DND-41 (cell line): Measurements from ENCODE around the gene GSTA5.
"Not testable (repeated sequence)": the region's sequence is repeated elsewhere in the genome, so short reads cannot be mapped to it uniquely, and the experiment has no call there.

Source experiments
- ATAC-seq: fragments of 200-7000 bp; cut with Tn5 transposase; 3 replicates; pipeline ENCODE4 v1.9.1; 2021; ENCODE audit warnings: low read depth; ENCODE audit not compliant: insufficient read depth
- DNase-seq: peaks from one replicate; pipeline ENCODE4 v3.0.0-alpha.2; 2020
- H2AFZ ChIP-seq: 2 replicates; pipeline ENCODE4 v1.6.0; 2012; ENCODE audit warnings: low read depth, low read length
- H3K27ac ChIP-seq: 2 replicates; pipeline ENCODE4 v1.5.1; 2012; ENCODE audit warnings: low read length, inconsistent platforms
- H3K27me3 ChIP-seq: fragments of 200-600 bp; sonication (generic); 2 replicates; pipeline ENCODE4 v1.6.0; 2012; ENCODE audit warnings: low read length, mild to moderate bottlenecking, inconsistent platforms; ENCODE audit not compliant: insufficient read depth, poor library complexity
- H3K36me3 ChIP-seq: 2 replicates; pipeline ENCODE4 v1.5.1; 2012; ENCODE audit warnings: low read length, inconsistent platforms; ENCODE audit not compliant: insufficient read depth
- H3K4me1 ChIP-seq: 2 replicates; pipeline ENCODE4 v1.5.1; 2012; ENCODE audit warnings: mild to moderate bottlenecking, low read length; ENCODE audit not compliant: insufficient read depth
- H3K4me2 ChIP-seq: 2 replicates; pipeline ENCODE4 v1.6.0; 2012; ENCODE audit warnings: mild to moderate bottlenecking, moderate library complexity, low read length, inconsistent platforms; ENCODE audit not compliant: insufficient read depth
- H3K4me3 ChIP-seq, 2 experiments: fragments of 200-600 bp in 1 of 2; shearing (Covaris generic) in 1 of 2; 2 replicates each; pipeline ENCODE4 v1.5.1; 2012 to 2016; ENCODE audit warnings: inconsistent platforms in 2 of 2, low read length in 2 of 2, mild to moderate bottlenecking in 2 of 2, low read depth in 1 of 2, moderate library complexity in 1 of 2
- H3K79me2 ChIP-seq: 2 replicates; pipeline ENCODE4 v1.6.0; 2012; ENCODE audit warnings: low read length, inconsistent platforms; ENCODE audit not compliant: insufficient read depth
- H3K9ac ChIP-seq: 2 replicates; pipeline ENCODE4 v1.6.0; 2012; ENCODE audit warnings: low read depth, mild to moderate bottlenecking, inconsistent platforms, low read length, moderate library complexity
- H3K9me3 ChIP-seq: 2 replicates; pipeline ENCODE4 v1.5.1; 2012; ENCODE audit warnings: low read length, moderate library complexity, mild to moderate bottlenecking, inconsistent platforms; ENCODE audit not compliant: insufficient read depth, severe bottlenecking
- H4K20me1 ChIP-seq: 2 replicates; pipeline ENCODE4 v1.6.0; 2012; ENCODE audit warnings: low read length; ENCODE audit not compliant: insufficient read depth
- CTCF ChIP-seq: IDR thresholded peaks from 2 replicates; pipeline ENCODE4 v1.5.1; 2012; ENCODE audit warnings: borderline replicate concordance, low read length, moderate library complexity, mild to moderate bottlenecking; ENCODE audit not compliant: poor library complexity, severe bottlenecking; ENCODE audit errors: extremely low read depth
- EZH2 ChIP-seq: IDR thresholded peaks from 3 replicates; pipeline ENCODE4 v1.6.1; 2012; ENCODE audit warnings: borderline replicate concordance, low read depth, mild to moderate bottlenecking, moderate library complexity, low read length, inconsistent platforms; ENCODE audit not compliant: severe bottlenecking

Gene GSTA5

GRCh38 chr6:52790861-52791260 is 49.8 kb downstream of the GSTA5 start:
- Histone ChIP-seq H3K4me3 (no peak overlapping the region), H4K20me1 (no peaks in the 10 kb centered on the region), H3K27me3 (no peaks in the 10 kb centered on the region), H3K4me1 (no peaks in the 10 kb centered on the region), H3K9me3 (no peaks in the 10 kb centered on the region), H2AFZ (no peak overlapping the region), H3K27ac (no peak overlapping the region), H3K9ac (no peak overlapping the region), H3K4me2 (no peak overlapping the region), H3K79me2 (no peaks in the 10 kb centered on the region), H3K36me3 (no peaks in the 10 kb centered on the region)
- no peak for ATAC-seq
- TF ChIP-seq CTCF (no peak), EZH2 (no peak)
- DNase-seq = no peak

GRCh38 chr6:52789658-52790057 is 51.0 kb downstream of the GSTA5 start:
- H3K9ac ChIP-seq, ATAC-seq, H2AFZ ChIP-seq: not testable (repeated sequence)

GRCh38 chr6:52788478-52788877 is 52.1 kb downstream of the GSTA5 start:
- no peaks in the 10 kb centered on the region for H4K20me1 ChIP-seq
- no peaks in the 10 kb centered on the region for H3K79me2 ChIP-seq
- H3K36me3 ChIP-seq = no peaks in the 10 kb centered on the region
- H2AFZ ChIP-seq = no peak overlapping the region
- no peak overlapping the region for H3K27ac ChIP-seq
- TF ChIP-seq CTCF = no peak
- H3K27me3 ChIP-seq = no peaks in the 10 kb centered on the region
- DNase-seq (no peak), ATAC-seq (no peak)
- H3K9ac ChIP-seq = no peak overlapping the region
- no peaks in the 10 kb centered on the region for H3K9me3 ChIP-seq
- H3K4me3 ChIP-seq = no peak overlapping the region
- no peak overlapping the region for H3K4me2 ChIP-seq
- no peaks in the 10 kb centered on the region for H3K4me1 ChIP-seq

More at GRCh38 chr6:52789658-52790057, 51.0 kb downstream of the GSTA5 start:
- H4K20me1 ChIP-seq, DNase-seq, H3K36me3 ChIP-seq, H3K4me3 ChIP-seq, H3K27me3 ChIP-seq, H3K27ac ChIP-seq, H3K79me2 ChIP-seq, H3K9me3 ChIP-seq, H3K4me1 ChIP-seq, H3K4me2 ChIP-seq: not testable (repeated sequence)

- ATAC-seq = no peak
- H3K4me2 ChIP-seq = no peak overlapping the region
- no peak overlapping the region for H3K9ac ChIP-seq
These were observed 52.7 kb downstream of the GSTA5 start for GRCh38 chr6:52787917-52788316.

More at GRCh38 chr6:52787917-52788316, 52.7 kb downstream of the GSTA5 start:
- no peaks in the 10 kb centered on the region for H3K79me2 ChIP-seq
- no peaks in the 10 kb centered on the region for H3K9me3 ChIP-seq
- no peaks in the 10 kb centered on the region for H4K20me1 ChIP-seq
- no peaks in the 10 kb centered on the region for H3K36me3 ChIP-seq
- H3K4me1 ChIP-seq = no peaks in the 10 kb centered on the region
- no peak overlapping the region for H3K27ac ChIP-seq
- H3K4me3 ChIP-seq = no peak overlapping the region
- H3K27me3 ChIP-seq = no peaks in the 10 kb centered on the region
- H2AFZ ChIP-seq = no peak overlapping the region
- DNase-seq = no peak
- TF ChIP-seq CTCF (no peak), EZH2 (no peak)
